ENCODE results near the gene MT1X. TPM values are rescaled to one million over a fixed set of nuclear protein-coding genes. Genes with fewer than 3 reads are reported as not detected.
"Not testable (repeated sequence)": the region's sequence is repeated elsewhere in the genome, so short reads cannot be mapped to it uniquely, and the experiment has no call there.

Gene MT1X
- total RNA-seq, 1 donor from 2014 or later: 971 TPM

DNA sequence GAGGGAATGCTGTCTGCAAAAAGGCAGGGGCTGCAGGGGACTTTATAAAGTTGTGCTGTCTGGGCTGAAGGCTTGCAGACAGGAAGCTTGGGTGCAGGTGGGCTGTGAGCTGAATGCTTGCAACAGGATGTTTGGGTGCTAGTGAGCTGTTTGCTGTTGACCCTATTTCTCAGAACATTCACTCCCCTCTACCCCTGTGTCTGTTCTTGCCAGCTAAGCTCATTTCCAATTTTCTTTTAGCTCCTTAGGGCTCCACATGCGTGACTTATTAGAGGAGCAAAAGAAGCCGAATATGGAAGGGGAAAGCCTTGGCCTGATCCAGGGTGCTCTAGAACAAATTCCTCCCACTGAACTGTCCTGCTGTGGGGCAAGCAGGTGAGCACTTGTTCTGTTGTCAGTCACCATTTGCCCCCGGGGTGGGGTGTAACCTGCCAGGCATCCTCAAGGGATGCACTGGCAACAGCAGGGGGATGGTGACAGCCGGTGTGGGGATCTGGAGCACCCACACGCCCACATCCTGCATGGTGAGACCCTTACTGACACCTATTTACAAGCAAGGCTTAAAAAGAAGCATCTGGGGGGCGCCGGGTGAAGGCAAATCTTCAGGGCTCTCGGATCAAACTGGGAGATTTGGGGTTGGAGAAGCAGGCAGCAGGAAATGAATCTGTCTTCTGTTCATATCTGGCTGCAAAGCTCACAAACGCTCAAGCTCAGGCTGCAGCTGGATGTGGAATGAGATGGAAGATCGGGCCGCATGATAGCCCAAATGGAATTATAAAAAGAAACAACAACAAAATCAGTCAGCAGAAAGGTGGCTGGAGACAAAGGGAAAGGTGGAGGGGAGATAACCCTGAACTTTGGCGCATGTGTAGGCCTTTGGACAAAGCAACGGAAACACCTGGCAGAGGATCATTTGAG is 26.5 kb downstream of the MT1X start:
- DNase-seq (ENCODE audit: low spot score): no peak

- no peak for DNase-seq (ENCODE audit: low spot score)
Observed at GRCh38 chr16:56709443-56710040, 27.3 kb downstream of the MT1X start.

GRCh38 chr16:56710181-56710737 is 28.0 kb downstream of the MT1X start:
- no peak for DNase-seq (ENCODE audit: low spot score)

- no peak for DNase-seq (ENCODE audit: low spot score)
Observed at GRCh38 chr16:56711862-56712261, 29.6 kb downstream of the MT1X start.

DNA sequence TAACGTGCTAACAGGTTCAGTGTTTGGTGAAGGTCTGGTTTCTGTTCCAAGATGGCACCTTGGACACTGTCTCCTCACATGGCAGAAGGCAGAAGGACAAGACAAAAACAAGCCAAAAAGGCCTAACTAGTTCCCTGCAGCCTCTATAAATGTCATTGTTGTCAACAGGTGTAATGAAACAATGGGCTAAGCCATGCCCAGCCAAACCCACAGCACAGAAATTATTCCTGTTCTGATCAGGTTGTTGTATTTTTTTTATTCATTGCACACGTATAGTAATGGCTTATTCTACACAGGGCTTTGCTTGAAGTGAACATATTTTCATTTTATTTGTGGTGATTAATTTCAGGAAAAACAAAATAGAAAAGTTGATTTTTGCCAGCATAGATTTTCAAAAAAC is 31.5 kb downstream of the MT1X start:
- no peak for DNase-seq (ENCODE audit: low spot score)

DNA sequence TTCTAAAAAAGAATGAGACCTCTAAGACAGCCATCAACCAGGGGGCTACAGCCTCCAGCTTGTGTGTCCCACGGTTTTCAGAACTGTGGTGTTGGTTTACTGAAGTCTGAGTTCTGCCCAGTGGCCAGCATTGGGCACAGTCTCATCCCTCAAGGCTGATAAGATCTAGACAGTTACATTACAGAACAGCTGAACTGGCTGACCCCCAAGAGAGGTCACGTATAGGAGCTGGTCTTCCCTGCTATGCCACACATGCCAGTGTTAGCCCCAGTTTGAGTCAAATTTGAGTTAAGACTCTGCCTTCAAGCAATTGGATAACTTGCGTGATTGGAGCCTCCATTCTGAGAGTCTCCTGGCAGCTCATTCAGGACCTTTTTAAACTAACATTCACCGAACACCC is 32.9 kb downstream of the MT1X start:
- DNase-seq (ENCODE audit: low spot score): no peak

GRCh38 chr16:56716761-56717160 is 34.5 kb downstream of the MT1X start:
- DNase-seq (ENCODE audit: low spot score): no peak

DNA sequence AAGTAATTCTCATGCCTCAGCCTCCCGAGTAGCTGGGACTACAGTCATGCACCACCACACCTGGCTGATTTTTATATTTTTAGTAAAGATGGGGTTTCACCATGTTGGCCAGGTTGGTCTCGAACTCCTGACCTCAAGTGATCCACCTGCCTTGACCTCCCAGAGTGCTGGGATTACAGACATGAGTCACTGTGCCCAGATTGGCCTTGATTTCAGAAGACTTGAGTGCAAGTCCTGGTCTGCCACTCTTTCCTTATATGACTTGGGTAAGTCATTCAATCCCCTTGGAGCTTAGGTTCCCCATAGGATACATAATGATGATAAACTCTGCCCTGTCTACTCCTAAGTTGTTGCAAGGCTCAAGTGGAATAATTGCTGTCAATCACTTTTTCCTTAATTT is 35.3 kb downstream of the MT1X start:
- DNase-seq (ENCODE audit: low spot score): not testable (repeated sequence)

DNA sequence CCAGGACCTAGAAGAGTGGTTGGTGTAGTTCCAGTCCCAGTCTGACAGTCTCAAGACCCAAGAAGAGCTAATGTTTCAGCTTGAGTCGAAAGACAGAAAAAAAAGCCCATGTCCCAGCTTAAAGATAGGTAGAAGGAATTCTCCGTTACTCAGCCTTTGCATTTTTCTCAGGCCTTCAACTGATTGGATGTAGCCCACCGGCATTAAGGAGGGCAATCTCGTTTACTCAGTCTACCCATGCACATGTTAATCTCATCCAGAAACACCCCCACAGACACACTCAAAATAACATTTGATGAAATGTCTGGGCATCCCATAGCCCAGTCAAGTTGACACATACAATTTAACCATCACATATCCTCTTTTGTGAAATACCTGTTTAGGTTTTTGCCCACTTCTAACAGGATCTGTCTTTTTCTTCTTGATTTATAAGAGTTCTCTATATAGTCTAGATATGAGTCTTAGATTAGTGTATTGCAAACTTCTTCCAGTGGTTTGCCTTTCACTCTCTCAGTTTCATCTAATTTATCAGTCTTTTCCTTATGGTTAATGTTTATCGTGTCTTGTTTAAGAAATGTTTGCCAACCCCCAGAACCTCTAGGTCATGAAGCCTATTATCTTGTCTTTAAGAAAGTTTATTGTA is 40.1 kb downstream of the MT1X start:
- DNase-seq (ENCODE audit: low spot score): no peak

- DNase-seq (ENCODE audit: low spot score): no peak
Observed at GRCh38 chr16:56724191-56724590, 41.9 kb downstream of the MT1X start.

- DNase-seq (ENCODE audit: low spot score): no peak
Observed at GRCh38 chr16:56726283-56726682, 44.0 kb downstream of the MT1X start.

DNA sequence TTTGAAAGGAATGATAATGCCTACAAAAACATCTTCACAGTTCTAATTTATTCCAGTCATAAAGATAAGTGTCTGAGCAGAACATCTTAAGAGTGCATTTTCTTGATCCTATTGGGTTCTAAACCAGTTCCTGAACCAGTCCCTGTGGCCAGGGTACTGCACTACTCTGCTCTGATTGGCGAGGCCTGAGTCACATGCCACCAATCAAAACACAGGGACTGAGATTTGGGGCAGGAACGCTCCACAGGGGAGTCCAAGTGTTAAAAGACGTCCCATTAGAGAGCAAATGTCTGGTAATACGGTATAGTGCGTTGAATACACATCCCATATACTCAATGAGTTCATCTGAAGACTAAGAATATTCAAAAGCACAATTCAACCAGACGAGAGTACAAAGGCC is 44.7 kb downstream of the MT1X start:
- DNase-seq (ENCODE audit: low spot score): no peak

DNA sequence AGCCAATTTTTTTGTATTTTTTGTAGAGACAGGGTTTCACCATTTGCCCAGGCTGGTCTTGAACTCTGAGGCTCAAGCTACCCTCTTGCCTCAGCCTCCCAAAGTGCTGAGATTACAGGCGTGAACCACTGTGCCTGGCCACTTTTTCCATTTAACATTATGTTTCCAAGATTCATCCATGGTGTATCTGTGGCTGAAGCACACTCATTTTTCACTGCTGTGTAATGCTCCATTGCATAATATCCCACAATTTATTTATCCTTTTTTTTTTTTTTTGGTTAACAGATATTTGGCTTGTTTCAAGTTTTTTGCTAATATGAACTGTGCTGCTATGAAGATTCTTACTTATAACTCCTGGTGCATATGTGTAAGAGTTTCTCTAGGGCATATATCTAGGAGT is 45.8 kb downstream of the MT1X start:
- no peak for DNase-seq (ENCODE audit: low spot score)

DNA sequence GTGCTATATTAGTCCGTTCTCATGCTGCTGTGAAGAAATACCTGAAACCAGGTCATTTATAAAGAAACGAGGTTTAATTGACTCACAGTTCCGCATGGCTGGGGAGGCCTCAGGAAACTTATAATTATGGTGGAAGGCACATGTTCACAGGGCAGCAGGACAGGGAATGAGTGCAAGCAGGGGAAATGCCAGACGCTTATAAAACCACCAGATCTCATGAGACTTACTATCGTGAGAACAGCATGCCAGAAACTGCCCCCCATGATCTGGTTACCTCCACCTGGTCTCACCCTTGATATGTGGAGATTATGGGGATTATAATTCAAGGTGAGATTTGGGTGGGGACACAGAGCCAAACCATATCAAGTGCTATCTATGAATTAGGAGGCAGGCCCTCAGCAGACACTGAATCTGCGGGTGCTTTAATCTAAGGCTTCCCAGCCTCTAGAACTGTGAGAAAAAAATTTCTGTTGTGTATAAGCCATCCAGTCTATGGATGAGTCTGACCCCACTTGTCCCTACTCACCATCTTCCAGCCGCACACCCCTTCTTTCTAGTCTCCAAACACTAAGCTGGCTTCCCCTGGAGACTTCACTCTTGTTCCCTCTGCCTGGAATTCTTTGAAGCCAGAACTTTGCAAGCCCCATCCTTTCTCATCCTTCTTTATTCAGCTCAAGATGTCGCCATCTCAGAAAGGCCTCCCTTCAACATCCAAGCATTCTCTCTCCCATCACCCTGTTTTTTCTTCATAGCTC is 46.9 kb downstream of the MT1X start:
- DNase-seq (ENCODE audit: low spot score): no peak

- DNase-seq (ENCODE audit: low spot score): peak; percentile 97
Observed at GRCh38 chr16:56729735-56730662, 47.7 kb downstream of the MT1X start, which contains the start of gene NUP93. Gene NUP93, plus strand, starts transcription at chr16:56730129. Its CDS starts 18,119 bp downstream, at chr16:56748248.

- DNase-seq (ENCODE audit: low spot score): no peak
Observed at GRCh38 chr16:56732366-56732765, 50.1 kb downstream of the MT1X start.

DNA sequence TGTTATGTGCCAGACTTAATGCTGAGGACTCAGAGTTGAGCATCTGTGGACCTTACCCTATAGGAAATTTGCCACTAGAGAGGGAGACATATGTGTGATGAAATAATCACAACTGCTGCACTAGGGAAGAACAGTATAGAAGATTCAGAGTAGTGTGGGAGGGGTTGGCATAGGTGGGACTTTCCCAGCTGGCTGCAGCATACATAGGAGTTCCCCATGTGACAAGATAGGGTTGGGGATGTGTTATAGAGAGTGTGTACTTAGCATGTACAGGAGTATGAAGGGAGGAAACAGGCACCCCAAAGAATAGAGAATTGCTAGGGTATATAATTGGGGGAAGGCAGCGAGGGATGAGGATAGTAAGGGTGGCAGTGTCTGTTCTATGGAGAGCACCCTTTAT is 50.6 kb downstream of the MT1X start:
- DNase-seq (ENCODE audit: low spot score): no peak

All from mesenteric fat pad (tissue), 1 donor.